ENCODE results near the gene UBQLN4. TPM values are rescaled to one million over a fixed set of nuclear protein-coding genes. Genes with fewer than 3 reads are reported as not detected.

Gene UBQLN4
- total and polyA plus RNA-seq, 9 of the 15 experiments (the other 6 are each of a cell fraction or from before 2014, with no cell fraction given): 13.5 to 65.5 (median 37.0) TPM

GRCh38 chr1:155999964-156000363, 53.6 kb downstream of the UBQLN4 start (continued):
- TF ChIP-seq CEBPZ (IDR thresholded peaks at IDR 0.05; ENCODE audit: borderline replicate concordance, low read depth, low read length): no peak
- no peak for TF ChIP-seq ASH1L (IDR thresholded peaks at IDR 0.05; ENCODE audit: borderline replicate concordance, low read depth, partially characterized antibody)
- no peak for TF ChIP-seq ZBTB11 (CRISPR knock-in tag; IDR thresholded peaks at IDR 0.05)
- no peak for TF ChIP-seq ZNF780A (CRISPR knock-in tag; IDR thresholded peaks at IDR 0.05)
- no peak for TF ChIP-seq POLR2A (conservative IDR thresholded peaks at IDR 0.05)
- no peak for TF ChIP-seq FUS (optimal IDR thresholded peaks at IDR 0.05; ENCODE audit: low read depth, low read length)
- TF ChIP-seq E4F1 (CRISPR knock-in tag; IDR thresholded peaks at IDR 0.05; ENCODE audit: borderline replicate concordance): no peak
- TF ChIP-seq CCAR2 (IDR thresholded peaks at IDR 0.05; ENCODE audit: low read depth, low read length): no peak
- TF ChIP-seq E2F6 (IDR thresholded peaks at IDR 0.05; ENCODE audit: borderline replicate concordance in 1 of 2, extremely low read depth in 1 of 2, insufficient read depth in 1 of 2, insufficient read length in 1 of 2, low read depth in 1 of 2, low read length in 1 of 2, poor library complexity in 1 of 2, severe bottlenecking in 1 of 2): no peak
- no peak for TF ChIP-seq CBX3 (IDR thresholded peaks at IDR 0.05; ENCODE audit: borderline replicate concordance in 1 of 2, low read length in 2 of 2)
